Lung (tissue), 12 donors: ENCODE results near the gene CSE1L. TPM values are rescaled to one million over a fixed set of nuclear protein-coding genes. Genes with fewer than 3 reads are reported as not detected.
"Not testable (repeated sequence)": the region's sequence is repeated elsewhere in the genome, so short reads cannot be mapped to it uniquely, and the experiment has no call there.

Experiments
- ATAC-seq: fragments of 200-7000 bp; cut with Tn5 transposase; one replicate; pipeline ENCODE4 v1.9.1; 2020; ENCODE audit warnings: moderate number of reproducible peaks; ENCODE audit not compliant: insufficient read depth, low FRiP score
- DNase-seq, 3 donors: peaks; one replicate each; pipeline ENCODE4 v3.0.0-alpha.2; 2013 to 2017
- H3K27ac ChIP-seq, 2 donors: one replicate each; pipeline ENCODE4 v1.5.1; 2013; ENCODE audit warnings: mild to moderate bottlenecking in 2 of 2, moderate library complexity in 2 of 2, control low read depth in 1 of 2, inconsistent platforms in 1 of 2, low read depth in 1 of 2, low read length in 1 of 2
- H3K27me3 ChIP-seq, 3 donors: one replicate each; pipeline ENCODE4 v1.5.1; 2013; ENCODE audit warnings: low read length in 2 of 3; ENCODE audit not compliant: control insufficient read depth in 3 of 3, insufficient read depth in 3 of 3
- H3K36me3 ChIP-seq, 4 donors: one replicate each; pipeline ENCODE4 v1.5.1; 2013; ENCODE audit warnings: low read length in 4 of 4, mild to moderate bottlenecking in 1 of 4, moderate library complexity in 1 of 4; ENCODE audit not compliant: control insufficient read depth in 4 of 4, insufficient read depth in 4 of 4
- H3K4me1 ChIP-seq, 5 donors: one replicate each; pipeline ENCODE4 v1.5.1; 2013; ENCODE audit warnings: low read length in 5 of 5, mild to moderate bottlenecking in 2 of 5, moderate library complexity in 1 of 5; ENCODE audit not compliant: control insufficient read depth in 5 of 5, insufficient read depth in 5 of 5
- H3K4me3 ChIP-seq: one replicate; pipeline ENCODE4 v1.5.1; 2013; ENCODE audit warnings: mild to moderate bottlenecking, control low read depth, moderate library complexity
- H3K9ac ChIP-seq, 2 donors: one replicate each; pipeline ENCODE4 v1.5.1; 2013; ENCODE audit warnings: low read length in 2 of 2, control low read depth in 1 of 2; ENCODE audit not compliant: insufficient read depth in 1 of 2
- H3K9me3 ChIP-seq, 4 donors: one replicate each; pipeline ENCODE4 v1.5.1; 2013; ENCODE audit warnings: low read length in 3 of 4, mild to moderate bottlenecking in 1 of 4, moderate library complexity in 1 of 4; ENCODE audit not compliant: control insufficient read depth in 4 of 4, insufficient read depth in 3 of 4
- CTCF ChIP-seq: IDR thresholded peaks from 2 replicates; pipeline ENCODE4 v1.5.1; 2012; ENCODE audit warnings: mild to moderate bottlenecking; ENCODE audit errors: control extremely low read depth, extremely low read depth
- WGBS, 2 donors: extraction: QIAGEN DNeasy Blood & Tissue Kit; methylation state at CpG; one replicate each; pipeline ENCODE4 v1.1.7; 2013; 5-methylcytosine and 5-hydroxymethylcytosine counted together
- polyA plus RNA-seq, 2 donors: library from polyadenylated mRNA; stranded (reverse); fragments of 200-250 nt; gene quantifications; one replicate each; pipeline ENCODE4 v1.2.1, GENCODE V29; 2013
- total RNA-seq, 2 donors: library from RNA; depleted of rRNA in 1 of 2; stranded (reverse); fragments of >200 nt in 1 of 2; gene quantifications; one replicate each; pipeline ENCODE4 v1.2.1, GENCODE V29; 2014 to 2021
- donor health status: control.
- donor health status: control.
- donor health status: Bipolar disorder and iron deficiency.
- donor health status: healthy.
- donor health status: DM: yes; HTN: yes; CAD: no.

The CSE1L gene
- total and polyA plus RNA-seq, 4 donors, result 23.9 to 47.0 (median 30.5) TPM

- TF ChIP-seq CTCF, result no peak
- H3K4me3 ChIP-seq, result no peak overlapping the region
Measured at GRCh38 chr20:49103019-49103418, 56.9 kb downstream of the CSE1L start.

GRCh38 chr20:49103647-49104364, 57.7 kb downstream of the CSE1L start:
- H3K36me3 ChIP-seq, result peaks cover 17 to 34% (median 23%) of the 10 kb centered on the region in 4 donors
- no peak for TF ChIP-seq CTCF
- H3K9me3 ChIP-seq, result no peaks in the 10 kb centered on the region
- 91 to 95% methylated on average over 7 of the region's 7 CpGs for WGBS, 2 donors
- no peak overlapping the region for H3K9ac ChIP-seq
- no peaks in the 10 kb centered on the region for H3K27me3 ChIP-seq
- H3K27ac ChIP-seq, result no peak overlapping the region
- DNase-seq (no peak), ATAC-seq (no peak)
- H3K4me3 ChIP-seq, result no peak overlapping the region
- H3K4me1 ChIP-seq, result peaks cover 0 to 1% (median 0%) of the 10 kb centered on the region in 5 donors

More at GRCh38 chr20:49103019-49103418, 56.9 kb downstream of the CSE1L start:
- 93% methylated on average over 4 of the region's 4 CpGs for WGBS, 2 donors
- Histone ChIP-seq H3K9me3 (no peaks in the 10 kb centered on the region), H3K4me1 (peaks cover 0 to 1% (median 0%) of the 10 kb centered on the region in 5 donors), H3K27me3 (no peaks in the 10 kb centered on the region), H3K9ac (no peak overlapping the region), H3K27ac (no peak overlapping the region), H3K36me3 (peaks cover 17 to 34% (median 24%) of the 10 kb centered on the region in 4 donors)
- ATAC-seq (no peak), DNase-seq (no peak)

GRCh38 chr20:49104365-49104648, 58.2 kb downstream of the CSE1L start:
- DNase-seq (peak; percentile 22 to 62 (median 25)), ATAC-seq (no peak)
- Histone ChIP-seq H3K9me3 (no peaks in the 10 kb centered on the region), H3K27me3 (no peaks in the 10 kb centered on the region), H3K4me1 (peaks cover 0 to 1% (median 0%) of the 10 kb centered on the region in 5 donors), H3K36me3 (peaks cover 17 to 34% (median 21%) of the 10 kb centered on the region in 4 donors), H3K9ac (no peak overlapping the region), H3K27ac (no peak overlapping the region), H3K4me3 (no peak overlapping the region)
- no peak for TF ChIP-seq CTCF
- 88 to 91% methylated on average over 3 of the region's 3 CpGs for WGBS, 2 donors

GRCh38 chr20:49104979-49105547, 59.0 kb downstream of the CSE1L start:
- H3K36me3 ChIP-seq, result peaks cover 17 to 38% (median 23%) of the 10 kb centered on the region in 4 donors

More at GRCh38 chr20:49104979-49105547, 59.0 kb downstream of the CSE1L start:
- not testable (repeated sequence) for H3K27me3 ChIP-seq, H3K4me3 ChIP-seq, ATAC-seq, H3K27ac ChIP-seq, H3K9me3 ChIP-seq, H3K4me1 ChIP-seq, H3K9ac ChIP-seq, DNase-seq
- 94 to 96% methylated on average over 11 of the region's 11 CpGs for WGBS, 2 donors
